CD4-positive, alpha-beta T cell treated with Interleukin-10 for 1 hour (primary cell): ENCODE results near the gene GBGT1.
"Not testable (repeated sequence)": the region's sequence is repeated elsewhere in the genome, so short reads cannot be mapped to it uniquely, and the experiment has no call there.

Experiments used
- DNase-seq: peaks from one replicate; pipeline ENCODE4 v3.0.0-alpha.2; 2020

The GBGT1 gene

DNA sequence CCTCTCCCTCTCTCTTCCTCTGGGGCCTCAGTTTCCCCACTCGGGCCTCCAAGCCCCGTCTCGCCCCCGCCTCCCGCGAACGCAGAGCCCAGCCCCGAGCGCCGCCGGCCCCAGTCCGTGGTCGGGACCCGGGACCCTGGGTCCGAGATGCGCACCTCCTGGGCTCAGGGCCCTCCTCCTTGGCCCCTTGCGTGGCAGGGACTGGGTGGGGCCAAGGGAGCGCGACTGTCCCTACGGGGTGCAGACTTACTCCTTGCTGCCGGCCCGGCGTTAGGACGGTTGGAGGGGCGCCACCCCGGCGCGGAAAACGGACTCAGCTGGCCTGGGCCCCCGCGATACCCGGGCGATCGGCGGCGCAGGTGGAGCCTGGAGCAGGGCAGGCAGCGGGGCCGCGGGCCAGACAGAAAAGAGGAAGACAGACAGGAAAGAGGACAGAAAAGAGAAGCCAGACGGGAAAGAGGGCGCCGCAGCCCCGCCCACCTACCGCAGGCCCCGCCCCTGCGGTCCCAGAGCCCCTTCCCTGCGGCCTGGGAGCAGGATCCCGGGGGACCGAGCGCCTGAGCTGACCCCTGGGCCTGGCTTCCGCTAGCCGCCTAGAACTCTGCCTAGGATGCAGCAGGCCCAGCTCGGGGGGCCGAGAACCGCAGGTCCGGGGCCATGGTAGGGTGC lies at the start of gene GBGT1:
TSS of gene GBGT1 (minus strand) at position 411 of the 669 bp plus-strand sequence. CDS start 1,502 bp downstream, outside the sequence.
- peak; percentile 43 for DNase-seq

DNA sequence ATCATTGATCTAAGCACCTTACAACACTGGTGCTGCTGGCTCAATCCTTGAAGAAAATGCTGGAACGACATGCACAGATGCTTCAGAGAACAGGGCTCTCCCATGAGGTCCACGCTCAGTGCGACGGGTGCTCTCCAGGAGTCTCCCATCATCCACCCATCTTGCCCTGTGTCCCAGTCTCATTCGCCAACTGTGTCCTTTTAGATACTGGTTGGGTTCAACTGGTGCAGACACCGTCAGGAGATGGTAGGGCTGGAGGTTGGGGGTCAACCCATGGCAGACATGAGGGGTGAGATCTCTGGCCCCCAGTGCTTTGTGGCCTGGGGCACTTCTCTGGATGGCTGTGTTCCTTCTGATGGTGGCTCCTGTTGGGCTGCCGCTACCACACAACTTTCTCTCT lies 46.9 kb upstream of the GBGT1 start:
- no peak for DNase-seq

DNA sequence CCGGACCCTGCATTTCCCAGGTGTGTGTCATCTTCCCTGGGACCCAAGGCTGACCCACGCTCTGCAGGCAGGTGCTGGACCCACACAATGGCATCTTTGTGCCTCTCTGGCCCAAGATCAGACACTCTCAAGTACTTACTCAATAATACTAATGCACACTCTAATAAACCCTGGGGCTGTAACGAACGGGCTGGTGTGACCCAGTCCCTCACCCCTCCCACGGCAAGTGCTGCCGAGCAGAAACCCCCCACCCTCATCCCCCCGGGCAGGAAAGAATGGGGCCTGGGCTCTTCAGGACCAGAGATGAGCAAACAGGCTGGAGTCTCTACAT lies 46.5 kb upstream of the GBGT1 start:
- no peak for DNase-seq

DNA sequence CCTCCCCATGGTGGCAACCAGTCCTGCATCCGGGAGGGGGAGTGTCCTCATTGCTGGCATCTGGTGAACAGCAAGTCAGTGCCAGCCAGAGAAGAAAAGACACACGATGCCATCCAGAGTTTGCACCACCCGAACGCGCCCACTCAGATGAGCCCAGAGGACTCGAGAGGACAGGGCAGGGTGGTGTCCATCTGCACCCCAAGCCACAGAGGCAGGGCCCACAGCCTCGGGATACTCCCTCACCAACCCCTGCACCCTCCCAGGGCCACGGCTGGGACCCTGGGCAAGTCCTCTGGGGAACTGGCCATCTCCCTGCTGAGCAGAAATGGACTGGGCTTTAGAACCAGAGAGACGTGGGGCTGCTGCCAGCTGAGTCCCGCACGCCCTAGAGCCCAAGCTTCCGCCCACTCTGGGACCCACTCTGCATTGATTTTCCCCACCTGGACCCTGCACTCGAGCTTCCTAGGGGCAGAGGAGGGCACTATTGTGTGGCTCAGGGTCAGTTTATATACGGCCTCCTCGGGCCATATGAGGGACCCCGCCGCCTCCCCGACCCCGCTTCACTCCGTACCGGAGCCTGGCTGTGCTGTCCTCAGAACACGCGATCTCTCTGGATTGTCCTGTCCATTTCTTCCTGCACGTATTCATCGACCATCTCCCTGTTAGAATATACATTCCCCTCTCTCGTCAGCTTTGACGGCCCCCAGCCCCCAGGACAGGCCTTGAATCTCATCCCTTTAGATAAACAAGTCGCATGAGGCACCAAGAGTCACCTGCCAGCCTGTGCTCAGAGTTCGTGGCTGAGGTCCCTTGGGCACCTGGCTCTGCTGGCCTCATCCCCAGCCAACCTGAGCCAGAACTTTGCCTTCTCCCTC lies 45.9 kb upstream of the GBGT1 start:
- not testable (repeated sequence) for DNase-seq

DNA sequence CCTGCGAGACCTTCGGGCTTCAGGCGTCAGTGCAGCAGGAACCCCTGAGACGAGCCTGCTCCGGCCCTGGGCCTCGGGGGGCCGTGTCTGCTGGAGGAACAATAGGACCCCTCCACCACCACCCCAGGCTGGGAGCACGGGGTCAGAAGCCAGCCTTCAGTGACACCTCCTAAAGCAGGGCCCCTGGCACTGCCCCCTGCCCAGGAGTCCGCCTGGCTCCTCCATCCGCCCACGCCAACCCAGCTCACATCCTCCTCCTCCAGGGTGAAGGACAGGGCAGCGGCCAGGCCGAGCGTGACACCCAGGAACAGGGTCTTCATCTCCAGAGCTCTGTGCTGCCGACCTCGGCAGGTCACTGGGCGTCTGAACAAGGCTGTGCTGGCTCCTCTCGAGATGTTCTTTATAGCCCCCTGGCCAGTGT lies 45.2 kb upstream of the GBGT1 start, which contains the start of gene OBP2B:
TSS of gene OBP2B (minus strand) at position 371 of the 421 bp plus-strand sequence. CDS start at position 320, 51 bp downstream.
- not testable (repeated sequence) for DNase-seq

DNA sequence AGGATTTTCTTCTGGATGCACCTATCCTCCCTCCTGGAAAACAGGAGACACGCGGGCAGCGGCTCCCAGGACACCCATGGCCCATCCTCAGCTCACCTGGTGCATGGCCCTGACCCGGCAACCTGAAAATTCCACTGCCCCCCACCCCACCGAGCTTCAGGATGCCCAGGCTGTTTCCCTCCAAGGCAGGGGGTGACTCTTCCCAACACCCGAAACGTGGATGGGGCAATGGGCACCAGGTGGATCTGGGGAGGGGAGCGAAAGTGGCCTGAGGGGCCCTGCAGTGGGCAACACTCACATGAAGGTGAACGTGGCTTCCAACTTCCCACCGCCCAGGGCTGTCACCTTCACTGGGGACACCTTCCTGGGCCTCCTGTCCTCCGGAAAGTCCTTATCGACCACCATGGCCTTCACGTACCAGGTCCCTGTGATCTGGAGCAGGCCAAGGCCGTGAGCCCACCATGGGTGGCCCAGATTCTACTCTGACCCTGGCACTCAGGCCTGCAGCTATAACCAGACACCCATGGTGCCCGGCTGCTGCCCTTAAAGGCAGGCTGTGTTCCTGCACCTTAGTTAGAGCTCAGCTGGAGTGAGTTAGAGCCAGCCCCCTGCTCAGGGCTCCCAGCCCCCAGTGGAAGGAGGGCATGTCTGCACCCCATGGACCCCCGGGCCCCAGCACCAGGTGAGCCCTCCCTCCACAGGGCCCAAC lies 44.6 kb upstream of the GBGT1 start:
- DNase-seq = not testable (repeated sequence)

DNA sequence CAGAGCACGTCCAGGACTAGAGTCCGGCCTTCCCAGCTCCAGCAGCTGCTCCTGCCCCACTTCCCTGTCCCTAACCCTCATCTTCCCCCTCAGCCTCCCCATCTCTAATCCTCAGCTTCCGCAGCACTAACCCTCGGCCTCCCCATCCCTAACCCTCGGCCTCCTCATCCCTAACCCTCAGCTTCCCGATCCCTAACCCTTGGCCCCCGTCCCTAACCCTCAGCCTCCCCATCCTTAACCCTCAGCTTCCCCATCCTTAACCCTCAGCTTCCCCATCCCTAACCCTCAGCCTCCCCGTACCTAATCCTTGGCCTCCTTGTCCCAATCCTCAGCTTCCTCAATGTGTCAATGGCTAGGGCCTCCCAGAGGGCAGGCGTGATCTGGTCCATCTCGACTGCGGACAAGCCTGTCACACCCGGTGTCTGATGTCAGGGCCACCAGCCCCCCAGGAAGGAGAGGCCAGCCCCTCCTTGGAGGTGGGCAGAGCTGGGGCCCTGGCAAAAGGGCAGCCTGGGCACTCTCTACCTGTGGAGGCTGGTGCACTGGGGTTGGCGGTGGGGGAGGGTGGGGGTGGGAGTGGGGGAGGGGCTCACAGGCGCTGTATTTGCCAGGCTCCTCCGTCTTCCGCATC lies 43.9 kb upstream of the GBGT1 start:
- no peak for DNase-seq

DNA sequence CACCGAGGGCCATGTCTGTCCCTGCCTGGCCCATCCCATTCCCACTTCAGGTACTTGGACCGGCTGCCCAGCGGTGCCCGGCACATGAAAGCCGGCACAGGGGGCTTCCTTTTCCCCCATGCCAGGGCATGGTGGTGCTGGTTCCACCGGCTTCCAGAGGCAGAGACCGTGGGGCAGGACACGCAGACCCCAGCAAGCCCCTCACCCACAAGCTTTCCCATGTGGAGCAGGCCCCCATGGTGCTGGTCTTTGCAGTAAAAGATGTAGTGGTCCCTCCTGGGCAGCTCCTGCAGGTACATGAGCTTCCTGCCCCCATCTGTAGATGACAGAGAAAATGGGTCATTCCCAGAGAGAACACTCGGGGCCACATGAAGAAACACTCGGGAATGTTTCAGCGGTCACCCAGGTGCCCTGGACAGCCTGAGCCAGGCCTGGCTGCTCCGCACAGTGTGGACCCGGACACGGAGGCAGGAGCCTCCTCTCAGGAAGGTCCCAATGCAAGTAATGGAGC lies 43.4 kb upstream of the GBGT1 start:
- DNase-seq = no peak

DNA sequence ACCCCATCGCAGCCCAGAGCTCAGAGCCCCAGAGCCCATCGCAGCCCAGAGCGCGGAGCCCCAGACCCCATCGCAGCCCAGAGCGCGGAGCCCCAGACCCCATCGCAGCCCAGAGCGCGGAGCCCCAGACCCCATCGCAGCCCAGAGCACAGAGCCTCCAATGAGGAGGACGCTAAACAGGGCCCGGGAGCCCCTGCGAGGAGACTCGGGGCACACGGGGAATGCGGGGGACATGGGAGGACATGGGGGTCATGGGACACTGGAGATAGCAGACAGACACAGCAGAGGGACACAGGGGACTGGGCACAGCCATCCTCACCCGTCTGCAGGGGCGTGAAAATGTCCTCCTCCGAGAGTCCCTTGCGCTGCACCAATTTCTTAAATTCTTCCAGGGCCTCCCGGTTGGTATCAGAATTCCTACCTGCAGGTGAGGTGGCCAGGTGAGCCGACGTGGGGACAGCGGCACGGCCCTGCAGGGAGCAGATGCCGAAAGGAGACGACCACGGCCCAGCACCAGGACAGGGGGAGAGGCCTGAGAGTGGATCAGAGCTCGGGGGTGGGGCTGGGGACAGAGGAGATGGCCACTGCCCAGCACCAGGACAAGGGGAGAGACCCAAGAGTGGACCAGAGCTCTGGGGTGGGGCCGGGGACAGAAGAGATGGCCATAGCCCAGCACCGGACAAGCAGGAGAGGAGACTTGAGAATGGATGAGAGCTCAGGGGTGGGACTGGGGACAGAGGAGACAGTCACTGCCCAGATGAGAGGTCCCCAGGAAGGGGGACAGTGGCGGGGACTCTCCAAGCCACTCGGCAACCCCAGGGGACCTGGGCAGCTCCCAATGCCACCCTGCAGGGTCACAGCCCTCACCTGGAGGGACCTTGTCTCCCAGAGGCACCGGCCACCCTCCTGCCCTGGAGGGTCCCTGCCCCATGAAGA lies 42.5 kb upstream of the GBGT1 start:
- no peak for DNase-seq

DNA sequence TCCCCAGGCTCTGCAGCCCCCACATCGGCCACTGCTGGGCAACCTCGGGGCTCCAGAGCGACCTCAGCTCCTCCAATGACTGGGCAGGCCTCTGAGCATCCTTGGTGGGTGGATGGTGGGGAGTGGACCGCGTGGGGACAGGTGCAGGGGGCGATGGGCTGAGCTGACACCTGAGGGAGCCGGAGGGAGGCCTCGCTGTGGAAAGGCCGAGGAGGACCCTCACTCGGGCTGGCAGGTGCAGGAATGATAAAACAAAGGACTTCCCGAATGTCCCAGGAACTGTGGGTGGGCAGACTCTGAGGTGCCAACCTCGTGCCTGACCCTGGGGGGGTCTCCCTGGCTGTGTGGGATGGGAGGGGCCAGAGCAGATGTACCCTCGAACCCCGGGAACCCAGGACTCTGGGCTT lies 41.8 kb upstream of the GBGT1 start:
- DNase-seq = not testable (repeated sequence)

DNA sequence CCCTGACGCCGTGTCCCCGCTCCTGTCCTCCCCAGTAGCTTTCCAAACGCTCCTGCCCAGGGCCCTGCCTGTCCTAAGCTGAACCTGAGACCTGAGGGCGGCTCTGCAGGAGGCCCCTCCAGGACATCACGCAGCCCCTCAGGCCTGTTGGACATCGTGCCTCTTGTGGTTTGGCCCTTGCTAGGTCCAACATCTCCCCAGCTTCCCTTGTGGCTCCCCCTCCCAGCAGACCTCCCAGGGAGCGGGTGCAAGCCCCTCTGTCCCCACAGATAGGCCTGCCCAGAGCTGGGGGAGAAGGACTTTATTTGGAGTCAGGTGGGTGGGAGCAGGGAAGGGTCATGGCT lies 41.3 kb upstream of the GBGT1 start:
- no peak for DNase-seq

DNA sequence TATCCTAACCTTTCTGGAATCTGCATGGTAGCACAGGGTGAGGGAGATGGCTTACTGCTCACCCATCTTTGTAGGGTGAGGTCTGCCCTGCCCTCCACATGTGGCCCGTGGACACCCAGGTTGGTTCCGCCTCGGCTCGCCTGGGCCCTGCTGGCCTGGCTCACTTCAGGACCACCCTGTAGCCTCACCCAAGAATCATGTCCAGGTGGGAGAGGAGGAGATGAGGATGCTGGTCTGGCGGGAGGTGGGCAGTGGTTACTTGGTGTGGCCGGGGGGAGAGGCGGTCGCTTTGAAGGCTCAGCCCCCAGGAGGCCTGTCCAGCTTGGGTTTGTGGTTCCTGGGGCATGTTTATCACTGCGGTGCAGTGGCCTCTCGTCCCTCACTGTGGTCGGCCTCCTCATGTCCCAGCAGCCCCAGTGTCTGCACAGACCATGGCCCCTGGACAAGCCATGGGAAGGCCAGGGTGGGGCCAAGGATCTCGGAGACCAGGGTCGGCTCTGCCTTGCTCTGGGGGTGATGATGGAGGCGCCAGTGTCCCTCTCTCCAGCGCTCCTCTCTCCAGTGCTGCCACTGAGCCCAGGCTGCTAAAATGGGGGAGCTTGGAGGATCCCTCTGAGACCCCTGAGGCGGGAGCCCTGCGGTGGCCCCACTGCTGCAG lies 40.8 kb upstream of the GBGT1 start:
- DNase-seq = no peak

DNA sequence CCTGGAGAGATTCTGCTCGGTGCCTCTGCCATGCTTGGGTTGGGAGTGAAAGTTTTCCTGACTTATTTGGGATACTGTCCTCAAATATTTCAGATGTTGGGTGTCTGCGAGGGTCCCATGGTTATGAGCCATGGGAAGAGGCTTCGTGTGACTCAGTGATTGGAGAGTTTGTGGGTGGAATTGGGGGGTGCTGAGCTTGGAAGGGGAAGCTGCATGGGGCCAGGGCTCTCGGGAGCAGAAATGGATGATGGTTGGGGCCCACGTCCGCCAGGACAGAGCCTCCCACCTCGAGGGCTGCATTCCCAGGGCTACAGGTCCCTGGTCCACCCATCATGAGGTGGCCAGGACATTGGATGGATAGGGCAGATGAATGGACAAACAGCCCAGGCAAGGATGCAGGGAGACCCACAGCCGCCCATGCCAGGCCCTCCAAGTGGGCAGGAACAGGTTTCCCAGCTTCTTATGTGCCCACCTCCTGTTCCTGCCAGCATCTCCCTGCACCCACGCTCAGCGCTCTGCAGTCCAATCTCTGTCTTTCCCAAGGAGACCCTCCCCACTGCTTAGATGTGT lies 39.9 kb upstream of the GBGT1 start:
- no peak for DNase-seq

DNA sequence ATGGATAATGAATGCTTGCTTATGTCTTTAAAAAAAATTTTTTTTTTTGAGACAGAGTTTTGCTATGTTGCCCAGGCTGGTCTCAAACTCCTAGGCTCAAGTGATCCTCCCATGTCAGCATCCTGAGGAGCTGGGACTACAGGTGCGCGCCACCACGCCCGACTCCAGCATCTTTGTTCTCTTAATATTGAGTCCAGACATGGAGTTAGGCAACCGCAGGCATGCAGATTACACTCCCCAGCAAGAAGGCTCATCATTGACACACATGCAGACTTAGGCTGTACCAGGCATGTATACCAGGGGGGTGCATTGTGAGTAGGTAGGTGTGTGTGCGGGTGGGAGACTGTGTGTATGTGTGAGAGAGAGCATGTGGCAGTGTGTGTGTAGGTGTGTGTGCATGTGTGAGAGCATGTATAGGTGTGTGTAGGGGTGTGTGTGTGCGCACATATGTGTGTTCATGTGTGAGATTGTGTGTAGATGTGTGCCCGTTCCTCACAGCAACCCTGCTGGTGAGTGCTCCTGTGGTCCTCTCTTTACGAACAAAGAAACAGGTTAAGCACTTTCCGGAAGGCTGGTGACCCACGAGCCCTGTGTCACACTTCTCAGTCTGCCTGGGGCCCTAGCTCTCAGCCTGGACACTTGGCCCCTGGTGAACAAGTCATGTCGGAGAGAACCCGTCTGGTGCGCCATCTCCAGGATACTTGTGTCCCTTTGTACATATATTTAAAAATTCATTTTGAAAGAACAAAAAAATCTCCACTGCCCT lies 39.2 kb upstream of the GBGT1 start:
- DNase-seq = no peak

DNA sequence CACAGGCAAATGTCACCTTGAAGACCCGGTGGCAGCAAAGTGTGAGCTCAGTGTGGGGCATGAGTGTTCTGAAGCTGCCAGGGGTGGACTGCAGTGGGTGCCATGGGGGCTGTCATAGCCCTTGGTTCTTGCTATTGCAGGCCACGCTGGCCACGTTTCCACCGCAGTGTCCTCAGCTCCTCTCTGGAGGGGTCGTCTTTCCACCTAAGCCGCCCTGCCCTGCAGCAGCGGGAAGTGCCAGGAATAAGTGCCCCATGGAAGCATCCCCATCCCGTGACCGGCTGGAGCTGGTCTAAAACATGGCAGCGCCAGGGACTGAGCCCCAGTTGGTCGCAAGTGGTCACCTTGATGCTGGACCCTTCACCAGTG lies 38.4 kb upstream of the GBGT1 start:
- DNase-seq = no peak

DNA sequence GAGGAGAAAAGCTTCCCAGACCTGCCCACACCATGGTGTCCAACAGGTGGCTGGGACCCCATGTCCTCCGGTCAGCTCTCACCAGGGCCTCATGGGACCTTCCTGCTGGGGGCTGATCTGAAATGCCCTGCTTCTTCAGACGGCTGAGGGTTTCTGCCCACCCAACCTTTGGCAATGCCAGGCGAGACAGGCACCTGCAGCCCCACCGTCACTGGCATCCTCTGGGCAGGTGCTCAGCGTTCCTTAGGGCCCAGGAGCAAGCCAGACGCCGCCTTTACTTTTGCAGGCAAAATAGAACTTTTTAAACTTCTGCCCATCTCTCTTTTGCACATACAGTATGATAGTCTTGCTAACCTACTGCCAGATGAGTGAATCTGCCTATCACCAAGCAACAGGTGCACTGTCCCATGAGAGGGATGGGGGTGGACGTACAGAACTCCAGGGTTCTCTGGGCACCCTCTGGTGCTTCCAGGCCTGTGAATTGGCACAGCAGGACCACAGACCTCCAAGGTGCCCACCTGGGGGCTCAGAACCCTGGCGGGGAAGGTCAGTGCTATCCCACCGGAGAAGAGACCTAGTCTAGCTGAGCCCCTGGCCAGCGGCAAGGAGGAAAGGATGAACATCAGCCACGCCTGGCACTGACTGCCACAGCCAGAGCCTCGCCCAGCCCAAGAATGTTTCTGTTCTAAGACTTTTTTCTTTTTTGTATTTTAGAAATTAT lies 37.9 kb upstream of the GBGT1 start:
- no peak for DNase-seq

DNA sequence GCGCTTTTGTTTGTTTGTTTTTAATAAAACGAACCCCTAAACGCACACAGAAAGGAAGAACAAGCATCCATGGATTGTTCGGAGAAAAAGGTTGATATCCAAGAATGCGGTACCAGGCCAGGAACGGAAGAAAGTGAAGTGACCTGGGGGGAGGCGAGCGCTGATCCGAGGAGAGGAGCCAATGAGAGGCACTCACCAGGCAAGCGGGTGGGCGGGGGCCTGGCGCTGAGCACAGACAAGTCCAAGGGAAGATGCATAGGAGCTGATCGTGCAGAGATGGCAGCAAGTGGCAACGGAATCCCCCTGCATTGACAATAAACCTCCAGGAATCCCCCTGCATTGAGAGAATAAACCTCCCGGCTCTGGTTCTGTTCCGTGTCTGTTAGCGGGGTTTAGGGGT lies 36.9 kb upstream of the GBGT1 start:
- no peak for DNase-seq

DNA sequence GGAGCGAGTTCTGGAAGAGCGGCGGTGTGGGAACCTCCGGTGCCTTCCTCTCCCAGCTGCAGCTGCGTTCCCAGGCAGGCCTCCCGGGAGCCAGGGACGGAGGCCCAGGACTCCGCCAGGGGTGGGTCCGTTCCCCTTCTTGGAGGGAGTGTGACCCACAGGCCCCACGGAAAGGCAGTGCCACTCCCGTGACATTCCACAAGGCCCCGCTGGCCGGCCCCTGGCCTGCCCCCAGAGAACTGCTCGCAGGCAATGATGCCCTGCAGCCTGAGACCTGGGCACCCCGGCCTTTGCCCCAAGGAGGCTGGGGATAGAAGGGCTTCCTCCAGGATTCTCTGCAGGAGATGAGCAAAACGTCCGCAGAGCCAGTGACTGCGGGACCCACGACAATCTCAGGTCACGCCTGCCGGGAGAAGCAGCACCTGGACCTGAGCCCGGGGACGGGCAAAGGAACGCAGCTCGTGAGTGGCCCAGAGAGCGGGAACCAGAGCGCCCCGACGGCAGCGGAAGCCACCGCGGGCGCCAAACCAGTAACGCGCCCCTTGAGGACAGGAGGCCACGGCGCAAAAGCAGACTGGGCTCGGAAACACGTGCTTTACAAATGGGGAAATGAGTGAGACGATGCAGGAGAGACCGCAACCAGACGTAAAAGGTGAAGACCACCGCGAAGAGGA lies 36.1 kb upstream of the GBGT1 start:
- peak; percentile 55 for DNase-seq

DNA sequence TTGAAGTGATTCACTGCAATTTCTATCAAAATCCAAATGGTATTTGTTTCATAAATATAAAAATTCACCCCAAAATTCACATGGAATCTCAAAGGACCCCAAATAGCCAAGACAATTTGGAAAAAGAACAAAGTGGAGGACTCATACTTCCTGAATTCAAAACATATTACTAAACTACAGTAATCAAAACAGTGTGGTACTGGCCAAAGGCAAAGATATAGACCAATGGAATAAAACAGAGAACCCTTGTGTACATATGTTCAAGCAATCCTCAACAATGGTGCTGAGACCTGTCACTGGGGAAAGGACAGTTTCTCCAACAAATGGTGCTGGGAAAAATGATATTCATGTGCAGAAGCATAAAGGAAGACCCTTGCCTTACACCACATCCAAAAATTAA lies 31.3 kb upstream of the GBGT1 start:
- DNase-seq = no peak
